Brain microvascular endothelial cell (primary cell): ENCODE measurements around the gene POLD3.

Experiments
- DNase-seq: peaks from one replicate; pipeline ENCODE4 v3.0.0-alpha.2; 2020
- H3K27ac ChIP-seq: fragments of 250-450 bp; sonication (Bioruptor Pico); 2 replicates; pipeline ENCODE4 v1.5.1; 2020; ENCODE audit warnings: mild to moderate bottlenecking, moderate library complexity
- H3K27me3 ChIP-seq: fragments of 250-450 bp; sonication (Bioruptor Pico); replicated peaks from 2 replicates; pipeline ENCODE4 v1.5.1; 2020; ENCODE audit warnings: mild to moderate bottlenecking
- H3K36me3 ChIP-seq: fragments of 250-450 bp; sonication (Bioruptor Pico); replicated peaks from 2 replicates; pipeline ENCODE4 v1.5.1; 2020; ENCODE audit warnings: mild to moderate bottlenecking
- H3K4me3 ChIP-seq: 2 replicates; pipeline ENCODE4 v1.5.1; 2011; ENCODE audit warnings: low read depth, mild to moderate bottlenecking, control low read depth, low read length, moderate library complexity
- in situ Hi-C: cut with HindIII; loops from 2 replicates; pipeline ENCODE4 v1.10.0; 2017; ENCODE audit warnings: low sequenced_read_pairs, low pct_ligation_motif_present
- TF ChIP-seq, protein P1 (sequence below): IDR thresholded peaks from 2 replicates; pipeline ENCODE4 v1.5.1; 2011; ENCODE audit warnings: low read depth, mild to moderate bottlenecking, moderate library complexity, low read length, control low read depth, inconsistent platforms; ENCODE audit errors: missing control alignments

The POLD3 gene

DNA sequence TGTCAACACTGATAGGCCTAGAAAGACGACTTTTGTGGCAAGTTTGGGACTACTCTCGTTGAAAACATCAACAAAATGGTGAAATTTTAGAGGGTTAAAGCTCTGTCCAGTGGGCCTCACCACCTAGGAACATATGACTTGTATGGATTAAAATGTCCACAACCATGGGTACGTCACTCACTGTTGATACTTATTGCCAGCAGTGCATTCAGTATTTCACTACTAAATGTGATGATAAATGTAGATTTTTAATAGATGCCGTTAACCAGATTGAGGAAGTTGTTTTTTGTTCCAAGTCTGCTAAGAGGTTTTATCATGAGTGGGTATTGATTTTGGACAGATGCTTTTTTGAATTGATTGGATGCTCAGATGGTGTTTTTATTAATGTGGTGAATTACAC lies 33.7 kb downstream of the POLD3 start:
- Histone ChIP-seq H3K4me3 (no peak overlapping the region), H3K27me3 (no peaks in the 10 kb centered on the region), H3K27ac (no peak overlapping the region), H3K36me3 (no peaks in the 10 kb centered on the region)
- in situ Hi-C loops: no loop called here
- DNase-seq: no peak
- TF ChIP-seq, protein P1, sequence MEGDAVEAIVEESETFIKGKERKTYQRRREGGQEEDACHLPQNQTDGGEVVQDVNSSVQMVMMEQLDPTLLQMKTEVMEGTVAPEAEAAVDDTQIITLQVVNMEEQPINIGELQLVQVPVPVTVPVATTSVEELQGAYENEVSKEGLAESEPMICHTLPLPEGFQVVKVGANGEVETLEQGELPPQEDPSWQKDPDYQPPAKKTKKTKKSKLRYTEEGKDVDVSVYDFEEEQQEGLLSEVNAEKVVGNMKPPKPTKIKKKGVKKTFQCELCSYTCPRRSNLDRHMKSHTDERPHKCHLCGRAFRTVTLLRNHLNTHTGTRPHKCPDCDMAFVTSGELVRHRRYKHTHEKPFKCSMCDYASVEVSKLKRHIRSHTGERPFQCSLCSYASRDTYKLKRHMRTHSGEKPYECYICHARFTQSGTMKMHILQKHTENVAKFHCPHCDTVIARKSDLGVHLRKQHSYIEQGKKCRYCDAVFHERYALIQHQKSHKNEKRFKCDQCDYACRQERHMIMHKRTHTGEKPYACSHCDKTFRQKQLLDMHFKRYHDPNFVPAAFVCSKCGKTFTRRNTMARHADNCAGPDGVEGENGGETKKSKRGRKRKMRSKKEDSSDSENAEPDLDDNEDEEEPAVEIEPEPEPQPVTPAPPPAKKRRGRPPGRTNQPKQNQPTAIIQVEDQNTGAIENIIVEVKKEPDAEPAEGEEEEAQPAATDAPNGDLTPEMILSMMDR: no peak

DNA sequence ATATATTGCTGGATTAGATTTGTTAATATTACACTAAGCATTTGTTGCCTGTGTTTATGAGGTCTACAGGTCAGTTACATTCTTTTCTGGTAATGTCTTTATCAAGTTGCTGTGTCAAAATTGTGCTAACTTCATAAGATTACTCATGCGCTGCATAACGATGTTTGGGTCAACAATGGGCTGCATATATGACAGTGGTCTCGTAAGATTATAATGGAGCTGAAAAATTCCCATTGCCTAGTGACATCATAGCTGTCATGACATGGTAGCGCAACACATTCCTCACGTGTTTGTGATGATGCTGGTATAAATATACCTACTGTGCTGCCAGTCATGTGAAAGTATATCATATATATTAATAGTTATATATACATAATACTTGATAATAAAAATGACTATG lies 34.2 kb downstream of the POLD3 start:
- no peak for DNase-seq
- in situ Hi-C loops: no loop called here
- no peak overlapping the region for H3K27ac ChIP-seq
- TF ChIP-seq, protein P1: no peak
- no peaks in the 10 kb centered on the region for H3K36me3 ChIP-seq
- no peak overlapping the region for H3K4me3 ChIP-seq
- H3K27me3 ChIP-seq: no peaks in the 10 kb centered on the region

DNA sequence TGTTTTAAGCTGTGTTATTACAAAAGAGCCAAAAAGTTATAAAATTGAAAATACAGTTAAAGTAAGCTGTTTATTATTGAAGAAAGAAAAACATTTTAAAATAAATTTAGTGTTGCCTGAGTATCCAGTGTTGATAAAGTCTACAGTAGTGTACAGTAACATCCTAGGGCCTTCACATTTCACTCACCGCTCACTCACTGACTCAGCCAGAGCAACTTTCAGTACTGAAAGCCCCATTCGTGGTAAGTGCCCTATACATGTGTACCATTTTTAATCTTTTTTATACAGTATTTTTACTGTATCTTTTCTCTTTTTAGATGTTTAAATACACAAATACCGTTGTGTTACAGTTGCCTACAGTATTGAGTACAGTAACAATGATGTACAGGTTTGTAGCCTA lies 35.0 kb downstream of the POLD3 start:
- no peak for DNase-seq
- Histone ChIP-seq H3K27me3 (no peaks in the 10 kb centered on the region), H3K36me3 (no peaks in the 10 kb centered on the region), H3K4me3 (no peak overlapping the region), H3K27ac (no peak overlapping the region)
- in situ Hi-C loops: no loop called here
- TF ChIP-seq, protein P1: no peak

DNA sequence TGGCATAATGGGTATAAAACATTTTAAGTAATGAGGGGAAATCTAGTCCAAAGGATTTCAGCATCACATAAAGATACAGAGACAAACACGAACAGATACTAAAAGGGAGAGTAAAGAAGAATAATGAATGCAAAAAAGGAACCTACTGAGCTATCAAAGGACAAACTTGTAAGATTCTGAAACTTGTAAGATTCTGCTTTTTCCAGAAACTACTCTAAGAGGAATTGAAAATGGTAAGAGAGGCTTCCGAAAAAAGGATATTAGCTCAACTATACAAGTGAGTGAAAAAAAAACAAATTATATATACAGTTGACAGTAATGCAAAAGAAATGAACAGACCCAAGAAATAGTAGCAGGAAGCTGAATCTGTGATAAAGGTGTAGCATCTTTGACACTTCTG lies 37.7 kb downstream of the POLD3 start:
- in situ Hi-C loops: no loop called here
- no peak overlapping the region for H3K4me3 ChIP-seq
- H3K27ac ChIP-seq: no peak overlapping the region
- TF ChIP-seq, protein P1: no peak
- no peaks in the 10 kb centered on the region for H3K36me3 ChIP-seq
- no peak for DNase-seq
- no peaks in the 10 kb centered on the region for H3K27me3 ChIP-seq

DNA sequence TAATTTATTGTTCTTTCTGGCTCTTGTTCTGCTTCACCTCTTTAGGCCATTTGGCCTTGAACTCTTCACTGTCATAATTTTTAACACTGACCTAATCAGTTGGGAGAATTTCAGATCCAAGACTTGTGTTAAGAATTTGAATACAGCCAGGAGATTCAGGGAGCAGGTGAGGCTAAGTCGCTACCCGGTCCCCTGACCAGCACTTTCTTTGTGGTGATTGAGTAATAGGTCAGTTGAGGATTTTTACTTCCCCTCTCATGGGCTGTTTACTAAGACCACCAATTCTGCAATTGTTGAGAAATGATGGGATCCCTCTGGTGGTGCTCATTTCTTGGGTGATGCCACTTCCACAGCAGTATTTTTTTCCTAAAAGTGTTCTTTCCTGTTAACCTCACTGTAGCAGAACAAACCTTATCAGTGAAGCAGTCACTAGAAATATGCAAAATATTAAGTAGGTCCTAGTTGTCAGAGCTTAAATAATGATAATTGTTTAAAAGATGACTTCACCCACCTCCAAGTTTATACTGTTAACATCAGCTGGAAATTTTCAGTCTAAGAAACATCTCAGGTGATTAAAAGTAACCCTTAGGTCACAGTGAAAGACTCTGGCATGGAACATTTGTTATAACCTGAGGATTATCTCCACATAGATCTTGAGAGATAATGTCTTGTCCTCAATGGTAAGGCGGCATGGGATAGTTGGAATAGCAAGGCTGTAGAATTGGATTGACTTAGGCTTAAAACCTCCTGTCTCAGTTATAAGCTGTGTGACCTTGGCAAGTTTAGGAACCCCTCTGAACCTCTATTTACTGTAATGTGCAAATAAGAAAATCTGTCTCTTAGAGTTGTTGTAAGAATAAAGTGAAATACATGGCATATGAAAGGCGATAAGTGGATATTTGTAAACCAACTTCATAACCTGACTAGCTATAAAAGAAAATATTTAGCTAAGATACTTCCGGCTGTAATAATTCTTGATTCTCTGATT lies 41.3 kb downstream of the POLD3 start:
- TF ChIP-seq, protein P1: no peak
- Histone ChIP-seq H3K27me3 (no peaks in the 10 kb centered on the region), H3K27ac (no peak overlapping the region), H3K36me3 (no peaks in the 10 kb centered on the region), H3K4me3 (no peak overlapping the region)
- DNase-seq: no peak
- in situ Hi-C loops: no loop called here

DNA sequence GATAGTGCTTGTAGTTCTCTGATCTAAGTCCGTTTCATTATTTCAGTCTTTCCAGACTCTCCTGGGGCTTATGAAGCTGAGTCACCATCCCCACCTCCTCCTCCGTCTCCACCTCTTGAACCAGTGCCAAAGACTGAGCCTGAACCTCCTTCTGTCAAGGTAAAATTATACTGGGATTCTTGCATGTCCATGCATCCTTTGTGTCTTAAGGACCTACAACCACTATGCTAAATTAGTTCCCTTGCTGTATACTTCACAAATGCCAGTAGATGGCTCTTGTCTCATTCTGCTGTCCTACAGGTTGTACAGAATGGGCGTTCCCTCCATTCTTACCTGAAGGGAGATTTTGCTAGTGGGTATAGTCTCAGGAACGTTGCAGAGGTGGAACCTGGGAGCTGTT lies 42.2 kb downstream of the POLD3 start:
- Histone ChIP-seq H3K36me3 (no peaks in the 10 kb centered on the region), H3K27me3 (no peaks in the 10 kb centered on the region), H3K27ac (no peak overlapping the region), H3K4me3 (no peak overlapping the region)
- peak; percentile 39 for DNase-seq
- in situ Hi-C loops: no loop called here
- TF ChIP-seq, protein P1: peak; percentile 54
